ENCODE results near the gene STON1.
"Not testable (repeated sequence)": the region's sequence is repeated elsewhere in the genome, so short reads cannot be mapped to it uniquely, and the experiment has no call there.

STON1 gene

DNA sequence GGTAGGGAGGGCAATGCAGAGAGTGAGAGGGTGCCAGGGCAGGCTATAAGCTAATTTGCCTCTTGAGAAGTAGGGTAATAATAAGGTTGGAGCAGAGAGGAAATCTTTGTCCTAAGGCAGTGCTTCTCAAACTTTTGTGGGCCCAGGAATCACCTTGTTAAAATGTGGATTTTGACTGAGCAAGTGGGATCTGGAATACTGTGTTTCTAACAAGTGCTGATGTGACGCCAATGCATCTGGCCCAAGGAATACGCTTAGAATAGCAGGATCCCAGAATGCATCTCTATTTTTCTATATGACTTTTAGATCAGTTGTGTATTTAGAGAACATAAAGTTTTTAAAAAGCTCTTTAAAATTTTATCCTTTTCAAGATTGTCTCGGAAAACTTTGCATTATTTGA, 58.0 kb downstream of the STON1 start:
- Histone ChIP-seq H3K4me3 (ENCODE audit: insufficient read depth, low read depth, low read length, poor library complexity, severe bottlenecking) (no peak overlapping the region), H3K4me1 (ENCODE audit: control insufficient read depth, insufficient read depth, low read length, poor library complexity, severe bottlenecking) (no peaks in the 10 kb centered on the region), H3K27ac (ENCODE audit: insufficient read depth, low read length, poor library complexity, severe bottlenecking) (no peak overlapping the region), H3K9me3 (ENCODE audit: control insufficient read depth, low read length) (no peaks in the 10 kb centered on the region), H3K27me3 (replicated peaks; ENCODE audit: control insufficient read depth, insufficient read depth, low read length, poor library complexity, severe bottlenecking) (no peaks in the 10 kb centered on the region), H3K36me3 (ENCODE audit: control insufficient read depth, insufficient read depth, low read length) (no peaks in the 10 kb centered on the region)
- no peak for DNase-seq

DNA sequence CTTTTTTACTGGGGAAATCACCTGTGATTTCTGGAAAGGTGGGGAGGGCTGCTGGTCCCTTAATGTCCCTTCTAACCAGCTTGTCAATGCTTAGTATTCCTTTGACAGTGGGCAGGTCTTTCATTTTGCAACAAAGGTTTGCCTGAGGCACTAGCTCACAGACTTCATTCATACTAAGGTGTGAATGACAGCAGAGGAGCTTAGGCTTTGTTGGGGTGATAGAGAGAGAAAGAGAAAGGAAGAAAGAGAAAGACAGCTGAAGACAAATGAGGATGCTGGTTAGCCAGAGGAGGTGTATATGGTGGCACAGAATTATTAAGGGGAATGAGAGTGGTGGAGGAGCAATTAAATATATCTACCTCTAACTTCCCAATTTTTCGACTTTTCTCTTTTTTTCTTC, 58.8 kb downstream of the STON1 start:
- Histone ChIP-seq H3K4me3 (ENCODE audit: insufficient read depth, low read depth, low read length, poor library complexity, severe bottlenecking) (no peak overlapping the region), H3K4me1 (ENCODE audit: control insufficient read depth, insufficient read depth, low read length, poor library complexity, severe bottlenecking) (no peaks in the 10 kb centered on the region), H3K9me3 (ENCODE audit: control insufficient read depth, low read length) (no peaks in the 10 kb centered on the region), H3K27ac (ENCODE audit: insufficient read depth, low read length, poor library complexity, severe bottlenecking) (no peak overlapping the region), H3K27me3 (replicated peaks; ENCODE audit: control insufficient read depth, insufficient read depth, low read length, poor library complexity, severe bottlenecking) (no peaks in the 10 kb centered on the region), H3K36me3 (ENCODE audit: control insufficient read depth, insufficient read depth, low read length) (no peaks in the 10 kb centered on the region)
- no peak for DNase-seq

DNA sequence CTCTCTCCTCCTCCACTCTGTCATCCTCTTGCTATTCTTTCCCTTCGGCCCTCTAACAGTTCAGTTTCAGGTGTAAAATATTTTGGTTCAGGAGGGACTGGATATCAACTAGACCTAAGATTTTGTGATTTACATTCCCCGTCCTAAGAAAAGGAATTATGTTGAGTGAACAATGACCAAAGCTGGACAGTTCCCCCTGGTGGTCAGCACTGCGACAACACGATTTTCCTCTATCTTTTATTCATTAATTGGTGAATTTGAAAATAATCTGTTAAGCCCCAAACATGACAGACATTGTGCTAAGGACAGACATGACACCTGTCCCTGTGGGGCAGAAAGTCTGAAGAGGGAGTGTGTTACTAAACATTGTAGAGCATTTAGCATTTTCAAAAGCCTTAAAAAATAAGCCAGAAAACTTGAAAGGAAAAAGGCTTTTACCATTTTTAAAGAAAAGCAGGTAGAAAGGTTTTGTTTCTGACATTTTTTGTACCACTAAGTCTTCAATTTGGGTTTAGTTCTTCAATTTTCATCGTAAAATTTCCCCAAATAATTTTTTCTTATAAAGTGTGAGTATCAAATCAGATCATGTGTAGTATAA, 59.3 kb downstream of the STON1 start:
- no peaks in the 10 kb centered on the region for H3K36me3 ChIP-seq (ENCODE audit: control insufficient read depth, insufficient read depth, low read length)
- no peak overlapping the region for H3K4me3 ChIP-seq (ENCODE audit: insufficient read depth, low read depth, low read length, poor library complexity, severe bottlenecking)
- H3K4me1 ChIP-seq (ENCODE audit: control insufficient read depth, insufficient read depth, low read length, poor library complexity, severe bottlenecking) = no peaks in the 10 kb centered on the region
- H3K27me3 ChIP-seq (replicated peaks; ENCODE audit: control insufficient read depth, insufficient read depth, low read length, poor library complexity, severe bottlenecking) = no peaks in the 10 kb centered on the region
- H3K9me3 ChIP-seq (ENCODE audit: control insufficient read depth, low read length) = no peaks in the 10 kb centered on the region
- no peak overlapping the region for H3K27ac ChIP-seq (ENCODE audit: insufficient read depth, low read length, poor library complexity, severe bottlenecking)
- no peak for DNase-seq

DNA sequence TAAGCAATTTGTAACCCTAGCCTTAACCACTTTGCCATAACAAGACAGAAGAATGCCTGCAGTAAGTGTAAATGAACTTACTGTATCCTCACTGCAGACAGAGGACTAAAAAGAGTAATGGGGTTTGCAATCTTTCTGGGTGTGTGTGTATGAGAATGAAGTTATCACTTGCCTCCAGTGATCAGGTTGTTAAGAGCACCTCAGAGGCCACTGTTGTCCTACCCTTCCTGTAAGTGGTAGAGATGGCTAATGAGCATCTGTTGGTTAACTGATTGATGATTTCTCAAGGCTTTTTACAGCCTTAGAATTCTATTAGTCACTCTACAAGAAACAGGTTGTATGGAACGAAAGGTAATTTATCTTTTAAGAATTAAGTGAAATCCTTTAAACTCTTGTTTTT, 60.1 kb downstream of the STON1 start:
- Histone ChIP-seq H3K4me1 (ENCODE audit: control insufficient read depth, insufficient read depth, low read length, poor library complexity, severe bottlenecking) (no peaks in the 10 kb centered on the region), H3K27ac (ENCODE audit: insufficient read depth, low read length, poor library complexity, severe bottlenecking) (no peak overlapping the region), H3K4me3 (ENCODE audit: insufficient read depth, low read depth, low read length, poor library complexity, severe bottlenecking) (no peak overlapping the region), H3K27me3 (replicated peaks; ENCODE audit: control insufficient read depth, insufficient read depth, low read length, poor library complexity, severe bottlenecking) (no peaks in the 10 kb centered on the region), H3K36me3 (ENCODE audit: control insufficient read depth, insufficient read depth, low read length) (no peaks in the 10 kb centered on the region), H3K9me3 (ENCODE audit: control insufficient read depth, low read length) (no peaks in the 10 kb centered on the region)
- DNase-seq = no peak

DNA sequence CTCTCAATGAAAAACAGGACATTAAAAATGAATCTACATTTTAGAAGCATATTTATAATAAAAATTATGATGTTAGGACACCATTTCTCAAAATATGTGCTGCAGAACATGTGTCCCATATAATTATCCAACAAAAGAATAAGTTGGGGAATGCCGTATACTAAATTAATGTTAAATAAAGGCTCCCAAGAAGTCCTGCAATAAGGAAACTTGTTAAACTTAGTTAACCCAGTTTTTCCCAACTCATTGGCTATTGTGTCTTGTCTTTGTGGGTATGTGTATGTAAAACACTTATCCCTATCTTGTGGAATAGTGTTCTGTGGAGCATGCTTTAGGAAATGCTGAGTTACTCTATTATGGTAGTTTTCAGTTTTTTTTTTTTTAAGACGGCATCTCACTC, 62.1 kb downstream of the STON1 start:
- Histone ChIP-seq H3K4me3 (ENCODE audit: insufficient read depth, low read depth, low read length, poor library complexity, severe bottlenecking) (no peak overlapping the region), H3K27me3 (replicated peaks; ENCODE audit: control insufficient read depth, insufficient read depth, low read length, poor library complexity, severe bottlenecking) (no peaks in the 10 kb centered on the region), H3K4me1 (ENCODE audit: control insufficient read depth, insufficient read depth, low read length, poor library complexity, severe bottlenecking) (no peaks in the 10 kb centered on the region), H3K36me3 (ENCODE audit: control insufficient read depth, insufficient read depth, low read length) (no peaks in the 10 kb centered on the region), H3K9me3 (ENCODE audit: control insufficient read depth, low read length) (no peaks in the 10 kb centered on the region), H3K27ac (ENCODE audit: insufficient read depth, low read length, poor library complexity, severe bottlenecking) (no peak overlapping the region)
- no peak for DNase-seq

DNA sequence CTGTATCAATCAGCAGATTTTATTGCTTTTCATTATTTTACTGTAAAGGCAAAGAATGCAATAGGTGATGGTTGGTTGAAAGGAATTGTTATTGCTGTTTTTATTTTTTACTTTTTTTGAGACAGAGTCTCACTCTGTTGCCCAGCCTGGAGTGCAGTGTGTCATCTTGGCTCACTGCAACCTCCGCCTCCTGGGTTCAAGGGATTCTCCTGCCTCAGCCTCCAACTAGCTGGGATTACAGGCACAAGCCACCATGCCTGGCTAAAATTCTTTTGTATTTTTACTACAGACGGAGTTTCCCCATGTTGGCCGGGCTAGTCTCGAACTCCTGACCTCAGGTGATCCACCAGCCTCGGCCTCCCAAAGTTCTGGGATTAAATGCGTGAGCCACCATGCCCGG, 66.8 kb downstream of the STON1 start:
- not testable (repeated sequence) for H3K4me3 ChIP-seq (ENCODE audit: insufficient read depth, low read depth, low read length, poor library complexity, severe bottlenecking); H3K9me3 ChIP-seq (ENCODE audit: control insufficient read depth, low read length); H3K27me3 ChIP-seq (replicated peaks; ENCODE audit: control insufficient read depth, insufficient read depth, low read length, poor library complexity, severe bottlenecking); DNase-seq; H3K27ac ChIP-seq (ENCODE audit: insufficient read depth, low read length, poor library complexity, severe bottlenecking); H3K4me1 ChIP-seq (ENCODE audit: control insufficient read depth, insufficient read depth, low read length, poor library complexity, severe bottlenecking); H3K36me3 ChIP-seq (ENCODE audit: control insufficient read depth, insufficient read depth, low read length)

DNA sequence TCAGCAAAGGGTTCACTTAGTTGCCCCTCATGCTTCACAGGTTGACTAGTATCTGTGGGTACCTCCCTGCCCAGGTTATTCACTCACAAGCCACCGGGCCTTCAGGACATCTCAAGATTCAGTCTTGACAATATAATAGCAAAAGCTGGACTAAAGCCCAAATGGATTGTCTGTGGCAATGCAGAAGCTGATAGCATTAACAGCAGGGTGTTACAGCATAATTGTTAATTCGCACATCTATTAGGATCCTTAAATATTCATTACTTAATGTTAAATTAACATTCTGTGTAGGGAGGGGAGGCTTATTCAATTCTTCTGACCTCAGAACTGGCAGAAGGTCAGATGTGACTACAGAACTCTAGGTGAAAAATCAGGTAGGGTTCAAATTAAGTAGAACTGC, 67.5 kb downstream of the STON1 start:
- H3K27me3 ChIP-seq (replicated peaks; ENCODE audit: control insufficient read depth, insufficient read depth, low read length, poor library complexity, severe bottlenecking) = no peaks in the 10 kb centered on the region
- H3K27ac ChIP-seq (ENCODE audit: insufficient read depth, low read length, poor library complexity, severe bottlenecking) = no peak overlapping the region
- no peaks in the 10 kb centered on the region for H3K4me1 ChIP-seq (ENCODE audit: control insufficient read depth, insufficient read depth, low read length, poor library complexity, severe bottlenecking)
- no peak overlapping the region for H3K4me3 ChIP-seq (ENCODE audit: insufficient read depth, low read depth, low read length, poor library complexity, severe bottlenecking)
- DNase-seq = no peak
- no peaks in the 10 kb centered on the region for H3K9me3 ChIP-seq (ENCODE audit: control insufficient read depth, low read length)
- H3K36me3 ChIP-seq (ENCODE audit: control insufficient read depth, insufficient read depth, low read length) = no peaks in the 10 kb centered on the region

DNA sequence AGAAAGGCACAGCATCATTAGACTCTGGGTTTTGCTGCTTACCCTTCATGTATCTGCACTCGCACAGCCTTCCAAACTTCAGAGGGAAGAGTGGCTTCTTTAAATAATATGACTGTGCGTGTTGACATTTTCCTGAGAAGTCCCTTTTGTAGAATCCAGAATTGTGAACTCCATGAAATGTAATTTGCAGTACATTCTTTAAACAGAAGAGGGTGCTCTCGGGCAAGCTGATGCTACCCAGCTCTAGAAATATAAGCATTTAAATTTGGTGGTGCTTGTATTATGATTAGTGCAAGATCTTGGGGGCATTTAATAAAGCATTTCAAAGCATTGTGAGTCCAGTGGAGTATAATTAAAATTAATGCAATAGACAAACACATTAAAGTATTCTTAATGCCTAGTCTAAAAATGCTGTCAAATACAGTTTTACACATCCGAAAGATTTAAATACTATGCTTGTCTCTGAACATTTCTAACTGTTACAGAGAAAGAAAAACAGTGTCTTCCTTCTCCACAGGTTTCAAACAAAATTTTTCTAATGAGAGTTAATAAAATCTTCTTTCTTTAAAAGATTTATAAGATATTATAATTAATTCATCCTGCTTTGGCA, 70.4 kb downstream of the STON1 start:
- DNase-seq = no peak
- no peak overlapping the region for H3K27ac ChIP-seq (ENCODE audit: insufficient read depth, low read length, poor library complexity, severe bottlenecking)

DNA sequence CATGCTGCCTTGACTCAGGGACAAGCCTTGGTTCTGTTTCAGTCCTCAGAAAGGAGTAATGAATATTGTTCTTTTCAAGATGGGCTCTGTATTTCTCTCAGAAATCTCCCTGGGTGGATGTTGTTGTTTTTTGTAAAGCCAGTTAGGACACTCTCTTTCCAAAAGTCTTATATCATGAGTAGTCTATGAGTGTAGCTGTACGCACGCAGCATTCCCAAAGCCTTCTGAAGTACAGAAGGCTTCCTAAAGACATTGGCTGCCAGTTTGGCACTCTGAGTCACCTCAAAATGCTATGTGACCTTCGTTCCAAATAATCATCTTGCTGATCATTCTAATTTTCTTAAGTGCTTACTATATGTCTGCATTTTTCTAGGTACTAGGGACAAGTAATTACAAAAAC, 71.0 kb downstream of the STON1 start:
- no peaks in the 10 kb centered on the region for H3K4me1 ChIP-seq (ENCODE audit: control insufficient read depth, insufficient read depth, low read length, poor library complexity, severe bottlenecking)
- H3K27me3 ChIP-seq (replicated peaks; ENCODE audit: control insufficient read depth, insufficient read depth, low read length, poor library complexity, severe bottlenecking) = no peaks in the 10 kb centered on the region
- no peak for DNase-seq
- H3K4me3 ChIP-seq (ENCODE audit: insufficient read depth, low read depth, low read length, poor library complexity, severe bottlenecking) = no peak overlapping the region
- no peaks in the 10 kb centered on the region for H3K9me3 ChIP-seq (ENCODE audit: control insufficient read depth, low read length)
- no peak overlapping the region for H3K27ac ChIP-seq (ENCODE audit: insufficient read depth, low read length, poor library complexity, severe bottlenecking)
- H3K36me3 ChIP-seq (ENCODE audit: control insufficient read depth, insufficient read depth, low read length) = no peaks in the 10 kb centered on the region

More for the DNA sequence above, 70.4 kb downstream of the STON1 start:
- Histone ChIP-seq H3K4me3 (ENCODE audit: insufficient read depth, low read depth, low read length, poor library complexity, severe bottlenecking) (no peak overlapping the region), H3K27me3 (replicated peaks; ENCODE audit: control insufficient read depth, insufficient read depth, low read length, poor library complexity, severe bottlenecking) (no peaks in the 10 kb centered on the region), H3K36me3 (ENCODE audit: control insufficient read depth, insufficient read depth, low read length) (no peaks in the 10 kb centered on the region), H3K4me1 (ENCODE audit: control insufficient read depth, insufficient read depth, low read length, poor library complexity, severe bottlenecking) (no peaks in the 10 kb centered on the region), H3K9me3 (ENCODE audit: control insufficient read depth, low read length) (no peaks in the 10 kb centered on the region)

DNA sequence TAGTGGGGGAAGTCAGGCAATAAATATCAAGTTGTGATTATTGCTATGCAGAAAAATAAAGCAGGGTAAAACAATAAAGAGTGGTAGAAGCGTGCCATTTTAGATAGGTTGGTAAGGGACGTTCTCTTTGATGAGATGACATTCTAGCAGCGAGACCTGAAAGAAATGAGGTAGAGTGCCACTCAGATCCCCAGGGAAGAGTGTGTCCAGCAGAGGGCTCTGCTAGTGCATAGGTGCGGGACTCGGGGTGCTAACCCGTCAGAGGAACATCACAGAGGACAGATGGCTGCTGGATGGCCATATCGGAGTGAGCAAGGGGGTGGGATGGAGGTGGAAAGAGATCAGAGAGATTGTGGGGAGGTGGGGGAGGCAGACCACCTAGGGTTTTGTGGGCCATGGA, 71.4 kb downstream of the STON1 start:
- Histone ChIP-seq H3K9me3 (ENCODE audit: control insufficient read depth, low read length) (no peaks in the 10 kb centered on the region), H3K36me3 (ENCODE audit: control insufficient read depth, insufficient read depth, low read length) (no peaks in the 10 kb centered on the region), H3K27ac (ENCODE audit: insufficient read depth, low read length, poor library complexity, severe bottlenecking) (no peak overlapping the region), H3K4me1 (ENCODE audit: control insufficient read depth, insufficient read depth, low read length, poor library complexity, severe bottlenecking) (no peaks in the 10 kb centered on the region), H3K4me3 (ENCODE audit: insufficient read depth, low read depth, low read length, poor library complexity, severe bottlenecking) (no peak overlapping the region), H3K27me3 (replicated peaks; ENCODE audit: control insufficient read depth, insufficient read depth, low read length, poor library complexity, severe bottlenecking) (no peaks in the 10 kb centered on the region)
- no peak for DNase-seq

All from effector memory CD4-positive, alpha-beta T cell (primary cell).